HepG2 (cell line): ENCODE data around the gene FAM53B. TPM values are rescaled to one million over a fixed set of nuclear protein-coding genes. Genes with fewer than 3 reads are reported as not detected.

ENCODE experiments used
- ATAC-seq: fragments of 200-7000 bp; cut with Tn5 transposase; 3 replicates; pipeline ENCODE4 v1.9.1; 2020; ENCODE audit warnings: mild to moderate bottlenecking, moderate library complexity
- BruUV-seq: library from RNA; stranded (reverse); fragments of 400-500 nt; replicated peaks from 2 replicates; lab custom pipeline; 2021; lab: Mats Ljungman, UMichigan
- CTCF ChIA-PET: fragments of 300-600 bp; formaldehyde crosslinking; extraction: SDS; loops from one replicate; lab custom pipeline; 2021; ENCODE audit warnings: low total read pairs, inconsistent platforms, low intra/inter-chr PET ratio; lab: Yijun Ruan, JAX
- POLR2A ChIA-PET: fragments of 350-600 bp; sonication (Branson Sonifier 250); formaldehyde crosslinking; loops from one replicate; lab custom pipeline; 2020; ENCODE audit warnings: antibody characterized with exemption, inconsistent platforms; lab: Yijun Ruan, JAX
- DNase-seq: peaks from one replicate; pipeline ENCODE4 v3.0.0-alpha.2; 2015; ENCODE audit warnings: low spot score
- FAIRE-seq: peaks from 3 replicates; lab custom pipeline; 2011; peaks lifted over from hg19 to GRCh38; lab: Jason Lieb, UNC
- H2AFZ ChIP-seq: one replicate; pipeline ENCODE4 v1.6.1; 2011; ENCODE audit warnings: low read length, inconsistent platforms
- H3K27ac ChIP-seq: fragments of 300-600 bp; 3 replicates; pipeline ENCODE4 v1.8.0; 2011; ENCODE audit warnings: mixed run types, mild to moderate bottlenecking, mixed read lengths, low read length, inconsistent platforms; ENCODE audit not compliant: insufficient read depth; ENCODE audit errors: extremely low read length
- H3K27me3 ChIP-seq, 2 experiments: fragments of 200-600 bp in 1 of 2; 2 replicates in 1 of 2; 3 replicates in 1 of 2; pipeline versions ENCODE4 v1.6.0 to v1.8.0; 2011; ENCODE audit warnings: low read length in 2 of 2, mild to moderate bottlenecking in 2 of 2, moderate library complexity in 2 of 2, inconsistent platforms in 1 of 2; ENCODE audit not compliant: insufficient read depth in 2 of 2, control insufficient read depth in 1 of 2
- H3K36me3 ChIP-seq, 2 experiments: fragments of 200-600 bp in 1 of 2; replicated peaks in 1 of 2; 2 replicates in 1 of 2; 3 replicates in 1 of 2; pipeline versions ENCODE4 v1.5.1 to v1.8.0; 2011; ENCODE audit warnings: low read length in 2 of 2, inconsistent platforms in 1 of 2; ENCODE audit not compliant: insufficient read depth in 2 of 2, control insufficient read depth in 1 of 2
- H3K4me1 ChIP-seq: 2 replicates; pipeline ENCODE4 v1.5.1; 2012; ENCODE audit warnings: low read length, inconsistent platforms; ENCODE audit not compliant: insufficient read depth
- H3K4me2 ChIP-seq: 2 replicates; pipeline ENCODE4 v1.6.0; 2011; ENCODE audit warnings: low read depth, low read length, inconsistent platforms
- H3K4me3 ChIP-seq, 3 experiments: fragments of 200-600 bp in 1 of 3; sonication (generic), shearing (Covaris generic) in 1 of 3; replicated peaks in 1 of 3; 2 replicates each; pipeline ENCODE4 v1.5.1; 2011 to 2016; ENCODE audit warnings: low read length in 3 of 3, inconsistent platforms in 2 of 3, low read depth in 2 of 3, mild to moderate bottlenecking in 2 of 3, control low read depth in 1 of 3, mixed read lengths in 1 of 3; ENCODE audit not compliant: insufficient read depth in 1 of 3
- H3K79me2 ChIP-seq: one replicate; pipeline ENCODE4 v1.6.1; 2011; ENCODE audit warnings: low read length, inconsistent platforms; ENCODE audit not compliant: insufficient read depth
- H3K9ac ChIP-seq: 2 replicates; pipeline ENCODE4 v1.6.0; 2011; ENCODE audit warnings: mild to moderate bottlenecking, low read depth, low read length, inconsistent platforms; ENCODE audit not compliant: insufficient read depth
- H3K9me3 ChIP-seq: 2 replicates; pipeline ENCODE4 v1.5.1; 2012; ENCODE audit warnings: mild to moderate bottlenecking, low read length
- H4K20me1 ChIP-seq: 2 replicates; pipeline ENCODE4 v1.6.0; 2011; ENCODE audit warnings: inconsistent platforms, mild to moderate bottlenecking, low read length, moderate library complexity; ENCODE audit not compliant: insufficient read depth
- IRF2 ChIP-seq: IDR thresholded peaks from 2 replicates; pipeline ENCODE4 v1.6.1; 2018; ENCODE audit warnings: missing genetic modification reagents, missing compliant biosample characterization
- ZFP36L2 ChIP-seq: sonication (generic); formaldehyde crosslinking; IDR thresholded peaks from 2 replicates; pipeline ENCODE4 v1.4.0; 2020; ENCODE audit warnings: missing genetic modification reagents
- ZFX ChIP-seq: sonication (generic); formaldehyde crosslinking; IDR thresholded peaks from 2 replicates; pipeline ENCODE4 v1.4.0; 2020; ENCODE audit warnings: mild to moderate bottlenecking, low read depth, missing genetic modification reagents, moderate library complexity
- ZNF251 ChIP-seq: sonication (generic); formaldehyde crosslinking; IDR thresholded peaks from 2 replicates; pipeline ENCODE4 v1.9.0; 2021; ENCODE audit warnings: mild to moderate bottlenecking, missing genetic modification reagents
- WGBS: methylation state at CpG from one replicate; pipeline ENCODE4 v1.1.6; 2017; ENCODE audit warnings: low lambda C conversion rate; 5-methylcytosine and 5-hydroxymethylcytosine counted together
- in situ Hi-C: cut with HindIII; loops from 2 replicates; pipeline ENCODE4 v1.10.0; 2017; ENCODE audit warnings: low pct_unique_long_range_greater_than_20kb; ENCODE audit not compliant: extremely low pct_ligation_motif_present
- intact Hi-C: fragments of 100-400 bp; cut with micrococcal nuclease; formaldehyde crosslinking; loops from one replicate; pipeline ENCODE4 v1.10.0; 2022; ENCODE audit not compliant: unreplicated experiment
- polyA plus RNA-seq, 8 experiments: library from polyadenylated mRNA; depleted of rRNA in 3 of 8; stranded (reverse) in 7 of 8; unstranded in 1 of 8; fragments of >200 nt; fragmentation: Illumina TruSeq in 4 of 8; extraction: Trizol in 4 of 8; gene quantifications; 2 replicates each; pipeline versions ENCODE4 v1.2.1 to v1.2.3, GENCODE V29; 2011 to 2016; ENCODE audit warnings: low read depth in 4 of 8, missing spikeins in 1 of 8, mixed read lengths in 1 of 8; ENCODE audit not compliant: insufficient read depth in 1 of 8
- total RNA-seq, 5 experiments: library from RNA; depleted of rRNA; stranded (reverse); fragments of >200 nt; fragmentation: Illumina TruSeq; extraction: Trizol; gene quantifications; 2 replicates each; pipeline ENCODE4 v1.2.3, GENCODE V29; 2016; ENCODE audit warnings: low read depth in 1 of 5
- TF ChIP-seq, protein P1 (sequence below): sonication (generic); formaldehyde crosslinking; IDR thresholded peaks from 2 replicates; pipeline ENCODE4 v1.8.0; 2022; ENCODE audit warnings: missing genetic modification reagents, mild to moderate bottlenecking, moderate library complexity, borderline replicate concordance
- TF ChIP-seq, protein P2 (sequence below): sonication (generic); formaldehyde crosslinking; IDR thresholded peaks from 2 replicates; pipeline ENCODE4 v1.5.1; 2020; ENCODE audit warnings: mild to moderate bottlenecking, missing genetic modification reagents, moderate library complexity
- TF ChIP-seq, protein P3 (sequence below): sonication (generic); formaldehyde crosslinking; IDR thresholded peaks from 2 replicates; pipeline ENCODE4 v1.5.0; 2020; ENCODE audit warnings: mild to moderate bottlenecking, missing genetic modification reagents, moderate library complexity

Gene FAM53B
- total and polyA plus RNA-seq, 2 of the 13 experiments (the other 11 are each of a cell fraction or from before 2014, with no cell fraction given) = 6.4 to 19.3 TPM

DNA sequence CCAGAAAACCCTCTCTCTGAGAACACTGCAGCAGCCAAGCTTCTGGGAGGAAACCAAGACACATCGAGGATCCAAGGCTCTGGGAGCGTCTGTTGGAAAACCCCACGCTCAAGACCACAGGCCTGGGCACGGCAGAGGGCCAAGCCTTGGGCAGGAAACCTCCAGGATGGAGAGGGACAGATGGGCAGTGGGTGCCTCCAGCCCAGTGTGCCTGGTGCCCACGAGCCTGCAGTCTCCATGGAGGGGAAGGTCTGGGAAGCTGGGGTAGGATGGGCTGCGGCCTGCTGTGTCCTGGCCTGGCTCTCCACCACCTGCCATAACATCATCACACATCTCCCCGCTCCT is 96.1 kb downstream of the FAM53B start:
- ChIA-PET CTCF (no interaction called here), POLR2A (interaction anchor here (1.5 kb wide), 1 partner anchor 93 kb away, joined by 4 read pairs; no protein-coding TSS in a partner anchor)
- no CpG with 5 or more reads among the region's 7 CpGs for WGBS
- H3K4me2 ChIP-seq = no peak overlapping the region
- FAIRE-seq = no peak
- peaks cover 6% of the 10 kb centered on the region; the same call in 1 of the 2 replicates for H4K20me1 ChIP-seq
- H3K27me3 ChIP-seq = no peaks in the 10 kb centered on the region
- peaks cover 0 to 2% of the 10 kb centered on the region in 2 experiments; a peak in 3 of 5 replicates for H3K36me3 ChIP-seq
- H3K4me3 ChIP-seq = no peak overlapping the region
- TF ChIP-seq, protein P1, sequence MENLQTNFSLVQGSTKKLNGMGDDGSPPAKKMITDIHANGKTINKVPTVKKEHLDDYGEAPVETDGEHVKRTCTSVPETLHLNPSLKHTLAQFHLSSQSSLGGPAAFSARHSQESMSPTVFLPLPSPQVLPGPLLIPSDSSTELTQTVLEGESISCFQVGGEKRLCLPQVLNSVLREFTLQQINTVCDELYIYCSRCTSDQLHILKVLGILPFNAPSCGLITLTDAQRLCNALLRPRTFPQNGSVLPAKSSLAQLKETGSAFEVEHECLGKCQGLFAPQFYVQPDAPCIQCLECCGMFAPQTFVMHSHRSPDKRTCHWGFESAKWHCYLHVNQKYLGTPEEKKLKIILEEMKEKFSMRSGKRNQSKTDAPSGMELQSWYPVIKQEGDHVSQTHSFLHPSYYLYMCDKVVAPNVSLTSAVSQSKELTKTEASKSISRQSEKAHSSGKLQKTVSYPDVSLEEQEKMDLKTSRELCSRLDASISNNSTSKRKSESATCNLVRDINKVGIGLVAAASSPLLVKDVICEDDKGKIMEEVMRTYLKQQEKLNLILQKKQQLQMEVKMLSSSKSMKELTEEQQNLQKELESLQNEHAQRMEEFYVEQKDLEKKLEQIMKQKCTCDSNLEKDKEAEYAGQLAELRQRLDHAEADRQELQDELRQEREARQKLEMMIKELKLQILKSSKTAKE (CRISPR knock-in tag) = no peak
- no peak overlapping the region for H3K9ac ChIP-seq
- BruUV-seq = no TSS peak
- H3K9me3 ChIP-seq = no peaks in the 10 kb centered on the region
- no peak overlapping the region for H3K27ac ChIP-seq
- no peak for ATAC-seq
- H2AFZ ChIP-seq = no peak overlapping the region
- intact Hi-C loops (no loop called here), in situ Hi-C loops (no loop called here)
- peaks cover 53% of the 10 kb centered on the region for H3K4me1 ChIP-seq
- no peak for DNase-seq
- no peaks in the 10 kb centered on the region for H3K79me2 ChIP-seq

DNA sequence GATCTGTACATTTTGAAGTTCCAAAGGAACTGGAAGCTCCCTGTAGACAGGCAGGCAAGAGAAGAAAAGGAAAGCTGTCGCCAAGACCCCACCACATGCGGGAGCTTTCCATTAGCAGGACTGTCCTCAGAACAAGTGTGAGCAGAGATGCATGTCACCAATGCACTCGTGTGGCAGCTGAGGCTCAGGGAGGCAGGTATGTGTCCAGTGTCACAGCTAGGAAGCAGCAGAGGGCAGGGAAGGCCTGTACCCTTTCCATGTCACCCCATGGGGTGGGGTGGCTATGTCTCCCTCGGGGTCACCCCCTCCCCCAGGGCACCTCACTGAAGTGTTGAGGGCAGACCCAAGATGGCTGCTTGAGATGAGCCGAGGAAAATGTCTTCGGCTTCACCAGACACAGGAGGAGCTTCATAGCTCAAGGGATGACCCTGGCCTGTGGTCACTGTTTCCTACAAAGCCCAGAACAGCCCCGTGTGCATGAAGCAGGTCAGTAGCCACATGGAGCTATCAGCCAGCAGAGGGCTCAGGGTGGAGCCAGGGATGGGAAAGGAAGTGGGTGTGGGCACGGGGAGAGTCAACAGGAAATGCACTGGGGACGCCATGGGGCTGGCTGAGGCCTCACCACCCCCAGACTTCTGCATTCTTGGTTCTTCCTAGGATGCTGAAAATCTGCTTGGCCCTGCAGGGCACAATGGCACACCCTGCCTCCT is 96.6 kb downstream of the FAM53B start:
- peaks cover 0 to 3% of the 10 kb centered on the region in 2 experiments; a peak in 3 of 5 replicates for H3K36me3 ChIP-seq
- no peak overlapping the region for H3K4me2 ChIP-seq
- peaks cover 48% of the 10 kb centered on the region for H3K4me1 ChIP-seq
- H3K79me2 ChIP-seq = no peaks in the 10 kb centered on the region
- ChIA-PET POLR2A (interaction anchor here (1.5 kb wide), 1 partner anchor 94 kb away, joined by 4 read pairs; no protein-coding TSS in a partner anchor), CTCF (no interaction called here)
- H3K9me3 ChIP-seq = no peaks in the 10 kb centered on the region
- intact Hi-C loops = loop anchor here (2.0 kb wide), 1 partner anchor 39 kb away; no protein-coding TSS in a partner anchor
- no TSS peak for BruUV-seq
- no peak overlapping the region for H2AFZ ChIP-seq
- ATAC-seq (peak; percentile 56), DNase-seq (peak; percentile 24), FAIRE-seq (no peak)
- no peaks in the 10 kb centered on the region for H3K27me3 ChIP-seq
- H3K27ac ChIP-seq = no peak overlapping the region
- 80% methylated on average over 6 of the region's 9 CpGs for WGBS
- in situ Hi-C loops = no loop called here
- H3K9ac ChIP-seq = no peak overlapping the region
- peaks cover 6% of the 10 kb centered on the region; the same call in 1 of the 2 replicates for H4K20me1 ChIP-seq
- H3K4me3 ChIP-seq = no peak overlapping the region
- no peak for TF ChIP-seq ZNF251 (CRISPR knock-in tag)
- TF ChIP-seq, protein P2, sequence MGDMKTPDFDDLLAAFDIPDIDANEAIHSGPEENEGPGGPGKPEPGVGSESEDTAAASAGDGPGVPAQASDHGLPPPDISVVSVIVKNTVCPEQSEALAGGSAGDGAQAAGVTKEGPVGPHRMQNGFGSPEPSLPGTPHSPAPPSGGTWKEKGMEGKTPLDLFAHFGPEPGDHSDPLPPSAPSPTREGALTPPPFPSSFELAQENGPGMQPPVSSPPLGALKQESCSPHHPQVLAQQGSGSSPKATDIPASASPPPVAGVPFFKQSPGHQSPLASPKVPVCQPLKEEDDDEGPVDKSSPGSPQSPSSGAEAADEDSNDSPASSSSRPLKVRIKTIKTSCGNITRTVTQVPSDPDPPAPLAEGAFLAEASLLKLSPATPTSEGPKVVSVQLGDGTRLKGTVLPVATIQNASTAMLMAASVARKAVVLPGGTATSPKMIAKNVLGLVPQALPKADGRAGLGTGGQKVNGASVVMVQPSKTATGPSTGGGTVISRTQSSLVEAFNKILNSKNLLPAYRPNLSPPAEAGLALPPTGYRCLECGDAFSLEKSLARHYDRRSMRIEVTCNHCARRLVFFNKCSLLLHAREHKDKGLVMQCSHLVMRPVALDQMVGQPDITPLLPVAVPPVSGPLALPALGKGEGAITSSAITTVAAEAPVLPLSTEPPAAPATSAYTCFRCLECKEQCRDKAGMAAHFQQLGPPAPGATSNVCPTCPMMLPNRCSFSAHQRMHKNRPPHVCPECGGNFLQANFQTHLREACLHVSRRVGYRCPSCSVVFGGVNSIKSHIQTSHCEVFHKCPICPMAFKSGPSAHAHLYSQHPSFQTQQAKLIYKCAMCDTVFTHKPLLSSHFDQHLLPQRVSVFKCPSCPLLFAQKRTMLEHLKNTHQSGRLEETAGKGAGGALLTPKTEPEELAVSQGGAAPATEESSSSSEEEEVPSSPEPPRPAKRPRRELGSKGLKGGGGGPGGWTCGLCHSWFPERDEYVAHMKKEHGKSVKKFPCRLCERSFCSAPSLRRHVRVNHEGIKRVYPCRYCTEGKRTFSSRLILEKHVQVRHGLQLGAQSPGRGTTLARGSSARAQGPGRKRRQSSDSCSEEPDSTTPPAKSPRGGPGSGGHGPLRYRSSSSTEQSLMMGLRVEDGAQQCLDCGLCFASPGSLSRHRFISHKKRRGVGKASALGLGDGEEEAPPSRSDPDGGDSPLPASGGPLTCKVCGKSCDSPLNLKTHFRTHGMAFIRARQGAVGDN (CRISPR knock-in tag) = peak; percentile 47
- TF ChIP-seq ZFP36L2 (CRISPR knock-in tag) = no peak
- TF ChIP-seq, protein P3, sequence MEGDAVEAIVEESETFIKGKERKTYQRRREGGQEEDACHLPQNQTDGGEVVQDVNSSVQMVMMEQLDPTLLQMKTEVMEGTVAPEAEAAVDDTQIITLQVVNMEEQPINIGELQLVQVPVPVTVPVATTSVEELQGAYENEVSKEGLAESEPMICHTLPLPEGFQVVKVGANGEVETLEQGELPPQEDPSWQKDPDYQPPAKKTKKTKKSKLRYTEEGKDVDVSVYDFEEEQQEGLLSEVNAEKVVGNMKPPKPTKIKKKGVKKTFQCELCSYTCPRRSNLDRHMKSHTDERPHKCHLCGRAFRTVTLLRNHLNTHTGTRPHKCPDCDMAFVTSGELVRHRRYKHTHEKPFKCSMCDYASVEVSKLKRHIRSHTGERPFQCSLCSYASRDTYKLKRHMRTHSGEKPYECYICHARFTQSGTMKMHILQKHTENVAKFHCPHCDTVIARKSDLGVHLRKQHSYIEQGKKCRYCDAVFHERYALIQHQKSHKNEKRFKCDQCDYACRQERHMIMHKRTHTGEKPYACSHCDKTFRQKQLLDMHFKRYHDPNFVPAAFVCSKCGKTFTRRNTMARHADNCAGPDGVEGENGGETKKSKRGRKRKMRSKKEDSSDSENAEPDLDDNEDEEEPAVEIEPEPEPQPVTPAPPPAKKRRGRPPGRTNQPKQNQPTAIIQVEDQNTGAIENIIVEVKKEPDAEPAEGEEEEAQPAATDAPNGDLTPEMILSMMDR (CRISPR knock-in tag) = peak; percentile 29; the same call in 1 of the 2 replicates
- TF ChIP-seq ZFX = peak; percentile 19; the same call in 1 of the 2 replicates
- TF ChIP-seq IRF2 (CRISPR knock-in tag) = peak; percentile 46; the same call in 1 of the 2 replicates
